Colon (tissue), 2 donors: ENCODE data around the gene RCN1.
"Not testable (repeated sequence)": the region's sequence is repeated elsewhere in the genome, so short reads cannot be mapped to it uniquely, and the experiment has no call there.

Source experiments
- FAIRE-seq: peaks from 2 replicates; lab custom pipeline; 2012; peaks lifted over from hg19 to GRCh38; lab: Jason Lieb, UNC
- donor health status: control.
- donor health status: control.

The RCN1 gene

GRCh38 chr11:32090545-32091370 lies at the start of gene RCN1:
Gene RCN1, plus strand, starts transcription at chr11:32091074. Its CDS starts 123 bp downstream, at chr11:32091197.
- no peak for FAIRE-seq

- no peak for FAIRE-seq
Observed at GRCh38 chr11:32043737-32044136, 47.1 kb upstream of the RCN1 start.

GRCh38 chr11:32044158-32044863 lies 46.6 kb upstream of the RCN1 start:
- FAIRE-seq: no peak

GRCh38 chr11:32045456-32045855 lies 45.4 kb upstream of the RCN1 start:
- FAIRE-seq: no peak

- no peak for FAIRE-seq
Observed at GRCh38 chr11:32050264-32050663, 40.6 kb upstream of the RCN1 start.

- FAIRE-seq: no peak
Observed at GRCh38 chr11:32052215-32052614, 38.7 kb upstream of the RCN1 start.

GRCh38 chr11:32053151-32053888 lies 37.6 kb upstream of the RCN1 start:
- FAIRE-seq: no peak

- no peak for FAIRE-seq
Observed at GRCh38 chr11:32055861-32056260, 35.0 kb upstream of the RCN1 start.

- FAIRE-seq: no peak
Observed at GRCh38 chr11:32056438-32056837, 34.4 kb upstream of the RCN1 start.

- no peak for FAIRE-seq
Observed at GRCh38 chr11:32059686-32060462, 31.0 kb upstream of the RCN1 start.

- no peak for FAIRE-seq
Observed at GRCh38 chr11:32062540-32062939, 28.3 kb upstream of the RCN1 start.

- not testable (repeated sequence) for FAIRE-seq
Observed at GRCh38 chr11:32063031-32063430, 27.8 kb upstream of the RCN1 start.

GRCh38 chr11:32065865-32066629 lies 24.8 kb upstream of the RCN1 start:
- FAIRE-seq: no peak

GRCh38 chr11:32068134-32068870 lies 22.6 kb upstream of the RCN1 start:
- no peak for FAIRE-seq

GRCh38 chr11:32069361-32070058 lies 21.4 kb upstream of the RCN1 start:
- no peak for FAIRE-seq

- FAIRE-seq: no peak
Observed at GRCh38 chr11:32070692-32071091, 20.2 kb upstream of the RCN1 start.

GRCh38 chr11:32071811-32072210 lies 19.1 kb upstream of the RCN1 start:
- no peak for FAIRE-seq

- FAIRE-seq: no peak
Observed at GRCh38 chr11:32072872-32073643, 17.8 kb upstream of the RCN1 start.

GRCh38 chr11:32073644-32074026 lies 17.2 kb upstream of the RCN1 start:
- FAIRE-seq: no peak
